GM18498 (cell line): ENCODE measurements around the gene SEMA5A.

Experiments
- ATAC-seq: cut with Tn5 transposase; IDR thresholded peaks from one replicate; pipeline ENCODE4 v1.9.1; 2021; ENCODE audit warnings: mild to moderate bottlenecking, moderate library complexity; ENCODE audit not compliant: unreplicated experiment

The SEMA5A gene

GRCh38 chr5:9052421-9052820 lies 493.5 kb downstream of the SEMA5A start:
- no peak for ATAC-seq

DNA sequence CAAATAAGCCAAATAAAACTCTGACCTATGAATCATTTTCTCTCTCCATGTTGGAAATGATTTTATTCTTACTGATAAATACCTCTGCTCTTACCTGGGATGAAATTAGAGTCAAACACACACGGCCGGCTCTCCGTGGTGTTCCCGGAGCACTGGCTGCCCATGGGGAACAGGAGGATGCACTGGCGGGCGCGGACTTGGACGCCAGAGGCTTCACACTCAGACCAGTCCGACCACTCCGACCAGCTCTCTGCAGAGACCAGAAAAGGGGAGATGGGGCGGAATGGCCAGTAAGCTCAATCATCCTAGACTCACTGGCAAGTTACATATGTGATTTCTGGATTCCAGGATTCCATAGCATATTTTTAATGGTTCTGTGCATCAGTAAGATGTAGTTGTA lies 494.1 kb downstream of the SEMA5A start:
- no peak for ATAC-seq

- ATAC-seq, result no peak
Measured at GRCh38 chr5:9047932-9048331, 497.9 kb downstream of the SEMA5A start.

GRCh38 chr5:9046756-9047481 lies 499.0 kb downstream of the SEMA5A start:
- ATAC-seq, result no peak

- no peak for ATAC-seq
Measured at GRCh38 chr5:9045946-9046345, 499.9 kb downstream of the SEMA5A start.

- no peak for ATAC-seq
Measured at GRCh38 chr5:9042241-9042640, 503.6 kb downstream of the SEMA5A start.

DNA sequence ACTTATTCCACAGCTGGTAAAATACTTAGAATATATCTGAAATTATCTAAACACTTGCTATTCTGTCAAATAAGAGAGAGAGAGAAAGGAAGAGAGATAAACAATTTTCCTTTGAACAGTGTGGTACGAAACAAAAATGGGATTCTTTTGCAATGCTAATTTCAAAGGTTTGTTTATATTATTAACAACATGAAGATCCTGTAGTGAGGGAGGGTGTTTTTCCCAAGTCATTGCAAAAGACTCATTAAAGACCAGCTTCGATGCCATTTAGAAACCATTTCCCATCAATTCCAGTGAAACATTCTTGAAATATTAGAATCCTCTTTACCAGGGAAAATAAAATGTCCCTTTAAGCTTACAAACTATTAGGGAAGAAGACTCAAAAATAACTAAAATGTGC lies 505.4 kb downstream of the SEMA5A start:
- ATAC-seq, result no peak

DNA sequence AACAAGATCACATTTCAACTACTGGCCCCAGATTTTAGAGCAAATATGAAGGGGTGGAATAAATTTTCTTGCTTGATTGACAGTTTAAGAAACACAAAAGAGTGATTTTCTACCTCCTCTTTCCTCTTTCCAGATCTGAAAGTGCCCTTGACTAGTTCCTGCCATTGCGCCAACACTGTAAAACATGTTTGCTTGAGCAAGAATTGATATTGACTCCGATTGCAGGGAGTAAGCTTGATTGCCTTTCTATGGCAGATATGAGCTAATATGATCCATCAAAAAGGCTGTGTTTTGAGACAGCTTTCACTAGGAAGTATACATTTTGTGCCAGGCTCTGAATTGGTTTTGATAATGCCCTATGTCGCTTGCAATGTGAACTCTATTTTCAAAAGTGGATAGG lies 508.8 kb downstream of the SEMA5A start:
- ATAC-seq, result no peak

- ATAC-seq, result no peak
Measured at GRCh38 chr5:9035346-9035745, 510.5 kb downstream of the SEMA5A start.

- no peak for ATAC-seq
Measured at GRCh38 chr5:9034649-9035048, 511.2 kb downstream of the SEMA5A start.

GRCh38 chr5:9033524-9033923 lies 512.4 kb downstream of the SEMA5A start:
- no peak for ATAC-seq

DNA sequence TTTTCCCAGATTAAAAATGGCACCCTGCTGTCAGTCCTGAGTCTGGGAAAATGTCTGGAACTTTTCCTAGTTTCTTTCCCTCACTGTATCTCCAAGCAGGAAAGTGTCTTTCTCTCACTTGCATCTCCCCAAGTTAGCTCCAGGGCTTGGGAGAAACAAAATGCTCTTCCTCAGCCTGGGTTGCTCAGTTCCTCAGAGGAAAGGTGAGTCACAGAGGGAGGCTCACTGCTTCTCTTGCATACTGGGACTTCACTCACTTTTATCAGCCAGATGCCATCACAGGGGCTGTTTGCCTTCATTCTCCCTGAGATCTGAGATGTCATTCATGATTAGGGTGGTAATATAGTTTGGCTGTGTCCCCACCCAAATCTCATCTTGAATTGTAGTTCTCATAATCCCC lies 519.9 kb downstream of the SEMA5A start:
- no peak for ATAC-seq

DNA sequence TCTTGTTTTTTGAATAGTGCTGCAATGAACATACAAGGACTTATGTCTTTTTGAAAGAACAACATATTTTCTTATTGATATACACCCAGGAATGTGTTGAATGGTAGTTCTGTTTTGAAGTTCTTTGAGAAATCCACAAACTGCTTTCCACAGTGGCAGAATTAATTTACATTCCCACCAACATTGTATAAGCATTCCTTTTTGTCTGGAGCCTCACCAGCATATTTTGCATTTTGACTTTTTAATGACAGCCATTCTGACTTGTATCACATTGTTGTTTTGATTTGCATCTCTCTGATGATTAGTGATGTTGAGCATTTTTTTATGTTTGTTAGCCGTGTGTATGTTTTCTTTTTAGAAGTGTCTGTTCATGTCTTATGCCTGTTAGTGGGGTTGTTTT lies 524.9 kb downstream of the SEMA5A start:
- no peak for ATAC-seq

GRCh38 chr5:9015937-9016270 lies 530.0 kb downstream of the SEMA5A start:
- ATAC-seq, result no peak

GRCh38 chr5:9015260-9015936 lies 530.5 kb downstream of the SEMA5A start:
- no peak for ATAC-seq

DNA sequence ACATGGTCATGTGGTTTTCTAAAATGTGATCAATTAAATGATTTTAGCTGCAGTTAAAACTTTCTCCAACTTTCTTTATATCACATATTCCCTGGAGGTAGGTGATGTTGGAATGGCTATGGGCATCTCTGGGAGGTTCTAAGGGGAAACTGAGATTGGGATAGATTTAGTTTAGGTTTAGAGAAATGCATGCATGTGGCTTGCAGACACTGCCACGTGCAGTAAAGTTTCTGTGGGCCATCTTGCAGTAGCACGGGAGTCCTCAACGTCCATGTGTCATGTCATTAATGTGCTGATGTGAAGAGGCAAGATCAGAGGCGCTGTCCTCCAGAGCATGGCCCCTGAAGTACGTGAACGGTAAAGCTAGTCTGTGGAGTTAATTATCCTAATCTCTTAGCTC lies 532.7 kb downstream of the SEMA5A start:
- ATAC-seq, result no peak

- no peak for ATAC-seq
Measured at GRCh38 chr5:9009931-9010651, 535.8 kb downstream of the SEMA5A start.

GRCh38 chr5:8997542-8998070 lies 548.3 kb downstream of the SEMA5A start:
- no peak for ATAC-seq

DNA sequence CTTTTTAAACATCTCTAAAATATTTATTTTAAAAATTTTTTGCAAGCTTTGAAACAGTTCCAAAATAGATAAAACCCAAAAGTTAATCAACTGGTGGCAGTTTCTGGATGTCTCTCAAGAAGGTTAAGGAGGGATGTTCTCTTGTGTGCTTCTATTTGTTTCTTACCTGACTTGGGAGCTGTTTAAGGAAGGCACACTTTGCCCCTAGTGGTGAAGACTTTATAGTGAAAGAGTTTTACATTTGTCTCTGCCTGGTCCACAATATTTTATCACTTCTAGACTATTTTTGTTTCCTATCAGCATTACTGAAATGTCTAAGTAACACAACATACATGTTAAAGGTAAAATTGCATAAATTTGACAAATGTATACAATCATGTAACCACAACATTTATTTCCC lies 552.8 kb downstream of the SEMA5A start:
- no peak for ATAC-seq
